ENCODE data around the gene ZNF124.
"Not testable (repeated sequence)": the region's sequence is repeated elsewhere in the genome, so short reads cannot be mapped to it uniquely, and the experiment has no call there.

ZNF124 gene

DNA sequence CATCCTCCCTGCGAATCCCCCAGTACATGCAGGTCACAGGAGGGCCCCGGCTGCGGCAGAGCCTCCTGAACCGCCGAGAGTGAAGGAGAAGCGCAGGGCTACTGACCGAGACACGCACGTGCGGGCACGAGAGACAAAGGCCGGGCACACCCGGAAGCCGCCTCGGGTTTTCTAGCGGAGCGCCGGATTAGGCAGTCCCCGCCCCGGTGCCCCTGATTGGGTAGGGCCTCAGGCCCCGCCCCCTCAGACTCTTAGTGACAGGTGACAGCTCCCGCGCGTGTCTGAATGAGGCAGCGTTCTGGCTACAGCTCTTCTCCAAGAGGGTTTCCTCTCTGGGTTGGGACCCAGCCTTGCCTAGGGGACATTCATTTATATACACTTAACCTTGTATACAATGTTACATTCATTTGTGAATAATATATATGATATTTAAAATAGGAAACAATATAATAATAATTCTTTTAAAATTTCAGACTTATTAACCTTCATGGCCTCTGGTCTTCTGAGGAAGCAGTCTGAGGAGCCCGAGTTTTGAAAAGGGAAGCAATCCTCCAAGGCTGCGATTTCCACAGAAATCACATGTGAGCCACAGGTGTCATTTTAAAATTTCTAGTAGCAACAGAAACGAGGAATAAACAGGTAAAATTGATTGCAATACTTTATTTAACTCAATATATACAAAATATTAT, at the start of gene ZNF124:
TSS of gene ZNF124 (minus strand) at position 146 of the 689 bp plus-strand sequence. CDS start at position 3, 143 bp downstream.
- not testable (repeated sequence) for DNase-seq

DNA sequence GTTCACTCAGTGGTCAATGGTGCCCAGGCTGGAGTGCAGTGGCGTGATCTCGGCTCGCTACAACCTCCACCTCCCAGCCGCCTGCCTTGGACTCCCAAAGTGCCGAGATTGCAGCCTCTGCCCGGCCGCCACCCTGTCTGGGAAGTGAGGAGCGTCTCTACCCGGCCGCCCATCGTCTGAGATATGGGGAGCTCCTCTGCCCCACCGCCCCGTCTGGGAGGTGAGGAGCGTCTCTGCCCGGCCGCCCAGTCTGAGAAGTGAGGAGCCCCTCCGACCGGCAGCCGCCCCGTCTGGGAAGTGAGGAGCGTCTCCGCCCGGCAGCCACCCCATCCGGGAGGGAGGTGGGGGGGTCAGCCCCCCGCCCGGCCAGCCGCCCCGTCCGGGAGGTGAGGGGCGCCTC, 48.5 kb upstream of the ZNF124 start:
- DNase-seq = not testable (repeated sequence)

DNA sequence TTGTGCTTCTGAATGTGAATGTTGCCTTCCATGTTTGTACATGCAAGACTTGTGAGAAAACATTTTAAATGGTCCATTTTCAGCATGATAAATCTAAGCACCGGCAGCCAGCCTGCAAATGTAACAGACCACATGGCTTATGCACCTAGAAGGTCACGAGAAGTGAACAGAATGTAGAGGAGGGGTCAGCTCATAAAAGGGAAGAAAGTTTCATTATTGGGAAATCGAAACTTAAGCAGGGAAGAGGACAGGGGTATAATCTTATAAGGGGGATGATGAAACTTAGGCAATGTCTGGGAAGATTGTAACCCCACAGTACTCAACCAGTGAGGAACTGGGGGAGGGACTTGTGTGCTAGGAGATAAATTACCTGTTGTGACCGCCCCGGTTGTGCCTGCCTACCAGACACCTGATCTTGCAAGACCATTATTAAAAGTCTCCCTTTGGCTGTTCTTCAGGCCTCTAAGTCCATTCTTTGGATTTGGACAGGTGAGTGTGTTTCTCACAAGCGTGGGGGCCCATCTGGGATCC, 46.4 kb upstream of the ZNF124 start:
- DNase-seq = no peak

DNA sequence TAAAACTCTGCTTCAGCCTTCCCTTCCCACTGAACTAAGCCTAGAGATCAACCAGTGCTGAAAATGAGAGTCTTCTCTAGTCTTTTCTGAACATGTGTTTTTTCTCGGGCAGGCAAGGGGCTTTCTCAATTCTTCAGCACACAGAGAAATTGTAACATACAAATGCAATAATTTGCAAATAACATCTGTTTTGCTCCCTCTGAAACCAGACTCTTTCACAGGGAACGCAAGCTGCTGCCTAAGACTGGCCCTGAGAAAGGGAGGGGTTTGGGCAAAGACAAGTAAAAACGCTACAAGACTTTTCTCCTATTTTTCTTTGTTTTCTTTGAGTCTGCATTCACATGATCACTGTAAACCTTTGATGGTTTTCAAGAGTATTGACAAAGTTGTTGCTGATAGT, 44.4 kb upstream of the ZNF124 start:
- no peak for DNase-seq

DNA sequence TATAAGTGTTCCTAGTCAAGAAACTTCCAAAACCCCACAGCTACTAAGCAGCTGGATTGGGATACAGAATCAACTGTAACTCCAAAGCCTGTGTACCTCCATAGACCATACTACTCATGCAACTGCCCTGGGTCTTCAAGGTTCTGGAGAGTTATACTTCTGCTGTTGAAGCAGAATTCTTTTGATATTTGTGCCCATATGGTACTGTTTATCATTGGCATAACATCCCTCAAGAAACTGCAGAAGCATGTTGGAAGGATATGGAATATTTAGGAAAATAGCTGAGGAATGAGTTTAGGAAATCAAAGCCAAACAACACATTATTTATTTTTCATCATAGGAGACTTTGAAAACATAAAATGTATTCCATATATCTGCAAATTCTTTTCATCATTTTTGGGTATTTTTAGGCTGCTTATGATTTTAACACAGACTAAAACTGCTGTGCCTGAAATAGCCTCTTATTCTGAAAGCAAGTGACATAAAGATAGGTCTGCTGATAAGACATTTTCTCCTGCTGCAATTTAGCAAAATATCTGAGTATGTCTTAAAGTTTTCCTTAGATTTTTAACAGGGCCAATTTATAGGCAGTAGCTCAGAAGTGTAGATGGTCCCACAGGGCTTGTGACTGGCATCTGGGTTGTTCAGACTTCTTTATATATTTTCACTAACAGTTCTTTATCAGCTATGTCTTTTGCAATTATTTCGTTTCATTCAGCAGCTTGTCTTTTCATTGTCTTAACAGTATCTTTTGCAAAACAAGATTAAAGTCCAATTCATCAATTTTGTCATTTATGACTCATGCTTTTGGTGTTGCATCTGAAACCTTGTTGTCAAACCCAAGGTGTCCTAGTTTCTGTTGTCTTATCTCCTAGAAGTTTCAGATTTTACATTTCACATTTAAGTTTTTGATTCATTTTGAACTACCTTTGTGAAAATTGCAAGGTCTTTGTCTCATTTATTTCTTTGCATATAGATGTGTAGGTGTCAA, 41.1 kb upstream of the ZNF124 start:
- no peak for DNase-seq

DNA sequence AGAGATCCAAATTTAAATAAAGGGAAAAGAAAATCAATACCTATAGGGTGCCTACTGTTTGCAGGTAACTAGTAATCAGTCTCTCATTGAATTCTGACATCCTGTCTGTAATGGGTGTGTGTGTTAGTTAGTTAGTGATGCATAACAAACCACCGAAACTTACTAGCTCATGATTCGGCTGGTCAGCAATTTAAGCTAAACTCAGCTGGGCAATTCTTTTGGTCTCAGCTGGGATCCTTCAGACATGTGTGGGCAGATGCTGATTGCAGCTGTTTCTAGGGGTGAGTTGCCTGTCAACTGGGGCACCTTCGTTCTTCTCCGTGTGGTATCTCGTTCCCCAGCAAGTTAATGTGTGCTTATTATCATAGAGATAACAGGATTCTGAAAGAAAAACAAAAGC, 40.2 kb upstream of the ZNF124 start:
- DNase-seq = no peak

DNA sequence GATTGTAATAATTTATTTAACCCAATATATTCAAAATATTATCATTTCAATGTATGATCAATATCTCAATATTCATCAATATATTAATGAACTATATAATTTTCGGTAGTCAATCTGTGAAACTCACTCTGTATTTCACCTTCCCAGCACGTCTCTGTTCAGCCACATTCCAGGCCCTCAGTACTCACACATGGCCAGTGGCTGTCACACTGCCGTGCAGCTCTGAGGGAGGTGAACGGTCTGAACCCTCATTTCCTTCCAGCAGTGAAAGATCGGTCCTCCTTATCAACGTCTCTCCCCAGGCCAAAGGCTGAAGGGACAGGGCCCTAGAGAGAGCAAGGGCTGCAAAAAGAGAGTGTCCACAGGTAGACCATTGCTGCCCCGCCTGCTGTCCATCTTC, 39.5 kb upstream of the ZNF124 start:
- DNase-seq = no peak

DNA sequence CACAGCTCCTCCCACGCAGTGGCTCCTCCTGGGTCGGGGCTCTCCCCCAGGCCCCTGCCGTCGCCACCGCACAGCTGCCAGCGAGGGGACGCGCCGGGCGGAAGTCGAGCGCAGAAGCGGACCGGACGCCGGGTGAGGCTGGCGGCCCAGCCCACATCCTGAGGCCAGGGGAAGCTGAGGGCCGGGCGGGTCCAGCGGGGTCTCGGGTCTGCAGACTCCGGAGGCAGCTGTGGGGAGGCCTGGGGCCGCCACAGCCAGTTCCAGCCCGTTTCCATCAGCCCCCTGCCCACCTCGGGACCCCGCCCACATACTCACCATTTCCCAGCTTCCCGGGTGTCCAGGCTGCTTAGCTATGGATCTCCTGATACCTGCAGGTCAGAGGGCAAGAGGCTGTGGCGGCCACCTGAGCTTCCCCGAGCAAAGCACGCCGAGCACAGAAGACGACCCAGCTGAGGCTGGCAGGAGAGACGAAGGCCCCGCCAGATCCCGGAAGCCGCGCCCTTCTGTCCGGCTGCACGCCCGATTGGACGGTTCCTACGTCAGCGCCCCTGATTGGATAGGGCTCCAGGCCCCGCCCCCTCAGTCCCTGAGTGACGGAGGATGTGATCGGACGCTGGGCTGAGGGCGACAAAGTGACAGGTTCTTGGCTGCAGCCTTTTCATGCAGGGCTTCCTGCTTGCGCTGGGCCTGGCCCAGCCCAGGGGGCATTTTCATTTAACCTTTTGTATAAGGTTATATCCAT, 38.7 kb upstream of the ZNF124 start:
- peak; percentile 87 for DNase-seq

DNA sequence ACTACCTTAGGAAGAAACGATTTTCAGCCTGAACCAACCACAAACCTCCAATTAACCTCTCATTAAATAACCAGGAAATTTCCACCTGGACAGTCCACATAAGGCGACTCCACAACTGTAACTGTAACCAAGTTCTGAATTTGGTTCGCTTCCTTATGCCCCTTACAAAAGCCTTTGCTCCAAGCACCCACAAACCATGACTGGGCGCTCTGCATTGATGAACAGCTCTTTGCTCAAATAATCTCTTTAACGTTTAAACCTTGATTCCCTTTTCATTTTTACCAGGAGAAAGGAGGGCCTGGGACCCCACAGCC, 38.2 kb upstream of the ZNF124 start:
- peak; percentile 23 for DNase-seq

DNA sequence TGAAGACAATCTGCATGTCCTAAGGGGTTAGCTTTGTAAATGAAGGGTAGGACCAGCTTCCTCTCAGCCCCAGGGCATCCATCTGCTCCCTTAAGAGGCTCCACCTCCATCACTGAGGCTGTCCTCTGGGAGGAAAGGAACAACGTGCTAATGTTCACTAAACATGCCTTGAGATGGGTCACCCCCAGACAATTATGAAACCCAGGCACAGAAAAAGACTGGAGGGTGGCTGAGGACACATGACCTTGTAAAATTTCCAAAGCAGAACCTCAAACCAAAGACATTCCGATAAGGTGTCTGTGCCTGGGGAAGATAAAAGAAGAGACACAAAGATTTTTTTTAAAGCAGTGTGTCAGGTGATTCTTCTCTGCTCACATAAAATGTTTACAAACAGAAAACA, 37.6 kb upstream of the ZNF124 start:
- DNase-seq = no peak

DNA sequence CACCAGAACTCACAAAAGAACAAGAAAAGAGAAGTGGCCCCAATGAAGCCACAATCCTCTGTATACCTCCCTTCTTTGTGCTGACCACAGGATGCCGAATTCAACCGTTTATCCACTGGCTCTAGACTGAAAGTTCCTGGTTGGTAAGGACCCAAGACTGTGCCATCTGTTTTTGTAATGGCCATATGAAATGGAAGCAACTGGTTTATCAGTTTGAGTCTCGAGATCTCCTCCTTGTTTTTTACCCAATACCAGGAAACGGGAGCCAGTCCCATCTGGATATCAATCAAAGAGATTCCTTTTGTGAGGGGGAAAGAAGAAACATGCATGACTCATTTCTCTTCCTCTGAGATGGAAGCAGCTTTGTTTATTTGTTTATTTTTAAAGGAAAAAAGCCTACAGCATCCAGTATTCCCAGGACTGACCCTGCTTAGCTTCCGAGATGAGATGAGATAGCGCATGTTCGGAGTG, 32.4 kb upstream of the ZNF124 start:
- DNase-seq = no peak

DNA sequence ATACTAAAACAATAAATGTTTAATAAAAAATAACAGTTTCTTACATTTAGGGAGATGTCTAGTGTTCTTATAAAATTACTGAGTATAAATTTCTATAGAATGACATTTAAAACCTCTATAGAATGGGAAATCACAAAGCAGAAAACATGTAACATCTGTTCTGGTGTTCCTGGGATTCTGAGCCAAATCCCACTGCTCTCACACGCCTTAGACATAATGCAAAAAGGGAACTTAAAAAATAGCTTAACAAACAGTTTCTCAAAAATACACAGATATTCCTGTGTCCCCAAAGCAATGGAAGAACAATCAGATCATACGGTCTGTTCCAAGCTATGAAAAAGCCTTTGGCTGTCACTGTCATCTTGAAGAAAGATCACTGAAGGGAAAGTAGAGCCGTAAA, 27.0 kb upstream of the ZNF124 start:
- no peak for DNase-seq

DNA sequence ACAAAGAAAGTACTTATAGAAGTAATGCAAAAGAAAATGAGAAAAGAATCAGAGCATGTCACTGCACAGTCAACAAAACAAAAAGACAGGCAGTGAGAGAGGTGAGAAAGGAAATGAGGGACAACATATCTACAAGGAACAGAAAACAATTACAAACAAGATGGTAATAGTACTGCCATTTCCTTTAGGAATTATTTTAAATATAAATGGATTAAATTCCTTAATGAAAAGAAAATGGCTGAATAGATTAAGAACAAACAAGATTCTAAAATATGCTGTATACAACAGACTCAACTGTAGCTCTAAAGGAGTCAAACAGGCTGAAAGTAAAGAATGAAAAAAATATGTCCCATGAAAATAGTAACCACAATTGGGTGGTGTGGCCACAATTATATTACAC, 22.1 kb upstream of the ZNF124 start:
- DNase-seq = no peak

DNA sequence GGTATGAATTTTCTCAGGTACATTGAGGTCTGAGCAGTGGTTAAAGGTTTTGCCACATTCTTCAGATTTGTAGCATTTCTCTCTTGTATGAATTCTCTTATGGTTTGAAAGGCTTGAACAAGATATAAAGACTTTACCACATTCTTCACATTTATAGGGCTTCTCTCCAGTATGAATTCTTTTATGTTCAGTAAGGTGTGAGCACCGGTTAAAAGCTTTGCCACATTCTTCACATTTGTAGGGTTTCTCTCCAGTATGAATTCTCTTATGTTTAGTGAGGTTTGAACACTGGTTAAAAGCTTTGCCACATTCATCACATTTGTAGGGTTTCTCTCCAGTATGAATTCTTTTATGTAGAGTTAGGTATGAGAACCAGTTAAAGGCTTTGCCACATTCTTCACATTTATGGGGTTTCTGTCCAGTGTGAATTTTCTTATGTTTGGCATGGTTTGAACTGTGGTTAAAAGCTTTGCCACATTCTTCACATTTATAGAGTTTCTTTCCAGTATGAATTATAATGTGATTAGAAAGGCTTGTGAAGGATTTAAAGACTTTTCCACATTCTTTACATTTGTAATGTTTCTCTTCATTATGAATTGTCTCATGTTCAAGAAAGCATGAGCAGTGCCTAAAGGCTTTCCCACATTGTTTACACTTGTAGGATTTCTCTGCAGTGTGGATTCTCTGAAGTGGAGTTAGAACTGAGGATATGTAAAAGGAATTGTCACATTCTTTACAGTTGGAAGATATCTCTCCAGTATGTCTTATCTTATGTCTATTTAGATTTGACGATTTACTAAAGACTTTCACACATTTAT, 18.4 kb upstream of the ZNF124 start:
- no peak for DNase-seq

DNA sequence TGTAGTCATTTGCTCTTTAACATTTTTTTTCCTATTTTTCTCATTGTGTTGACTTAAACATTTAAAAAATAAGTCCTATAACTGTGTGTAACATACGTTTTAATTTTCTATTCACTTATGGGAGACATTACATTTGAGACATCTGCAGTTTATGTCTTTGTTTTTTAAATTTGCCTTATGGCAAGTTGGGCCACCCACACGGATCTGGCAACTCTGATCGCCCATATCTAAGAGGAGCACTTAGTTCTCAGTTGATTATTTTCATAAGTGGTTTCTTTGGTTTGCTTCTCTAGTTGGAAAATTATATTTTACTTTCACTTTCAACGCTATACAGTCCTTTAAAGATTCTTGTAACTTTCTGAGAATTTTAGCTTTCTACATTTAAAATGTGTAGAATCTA, 13.8 kb upstream of the ZNF124 start:
- no peak for DNase-seq

DNA sequence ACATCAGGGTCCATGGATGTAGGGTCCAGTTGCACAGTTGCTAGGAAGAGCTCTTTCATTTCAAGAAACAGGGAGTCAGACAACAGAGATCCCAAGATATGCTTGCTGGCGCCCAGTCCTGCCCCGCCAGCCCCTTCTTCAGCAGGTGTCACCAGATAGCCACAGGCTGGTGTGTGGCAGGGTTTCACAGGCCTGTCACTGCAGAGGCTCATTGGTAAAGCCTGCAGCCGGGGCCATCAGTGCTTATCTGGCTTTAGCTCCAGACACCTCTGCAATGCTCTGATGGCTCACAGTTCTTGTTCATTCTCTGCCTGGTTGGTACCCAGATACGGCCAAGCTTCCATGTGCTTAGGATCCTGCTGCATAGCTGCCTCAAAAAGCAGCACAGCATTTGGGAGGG, 12.4 kb upstream of the ZNF124 start:
- DNase-seq = no peak

DNA sequence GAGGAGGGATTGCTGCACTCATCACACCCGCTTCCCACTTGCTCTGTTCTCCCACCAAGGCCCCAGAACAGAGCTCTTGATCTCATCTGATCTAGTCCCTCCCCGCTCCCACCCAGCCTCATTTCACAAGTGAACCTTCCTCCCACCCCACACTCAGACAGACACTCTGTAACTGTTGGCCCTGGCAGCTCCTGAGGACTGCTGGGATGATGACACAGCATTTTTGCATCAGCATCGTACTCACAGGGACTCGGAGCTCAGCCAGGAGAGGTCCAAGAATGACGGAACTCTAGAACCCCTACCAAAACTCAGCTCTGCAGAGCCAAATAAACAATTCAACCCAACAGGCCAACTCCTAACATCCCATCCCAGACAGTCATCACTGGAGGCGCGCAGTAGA, 11.2 kb upstream of the ZNF124 start:
- no peak for DNase-seq

DNA sequence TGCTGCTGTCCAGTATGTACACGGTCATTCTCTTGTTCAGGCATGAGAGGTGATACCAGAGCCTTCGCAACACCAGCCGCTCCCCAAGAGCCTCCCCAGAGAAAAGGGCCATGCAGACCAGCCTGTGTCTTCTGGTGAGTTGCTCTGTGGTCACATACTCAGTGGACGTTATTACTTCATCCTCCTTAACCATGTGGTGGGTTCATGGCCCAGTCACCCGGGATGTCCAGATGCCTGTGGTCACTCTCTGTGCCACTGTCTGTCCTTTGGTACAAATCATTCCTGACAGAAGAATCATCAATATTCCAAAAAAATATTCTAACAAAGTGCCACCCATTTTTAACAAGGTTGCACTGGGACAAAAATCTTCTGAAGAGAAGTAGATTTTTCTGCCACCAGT, 8.8 kb upstream of the ZNF124 start:
- DNase-seq = no peak

DNA sequence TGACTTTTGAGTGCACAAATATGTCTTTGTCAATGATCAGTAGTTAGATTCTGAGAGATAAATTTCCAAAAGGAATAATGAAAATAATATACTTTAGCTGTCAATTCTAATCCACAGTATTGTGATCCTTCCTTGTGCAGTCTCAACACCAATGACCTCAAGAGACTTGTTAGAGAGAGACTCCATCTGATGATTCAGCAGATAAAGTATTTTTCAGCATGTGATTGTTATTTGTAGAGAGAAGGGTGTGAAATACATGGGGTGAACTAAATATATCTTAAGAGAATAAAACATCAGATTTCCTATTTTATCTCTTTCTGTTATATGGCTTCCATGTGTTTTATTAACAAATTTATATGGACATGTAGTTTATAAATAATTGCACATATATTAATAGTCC, 5.9 kb upstream of the ZNF124 start:
- no peak for DNase-seq

DNA sequence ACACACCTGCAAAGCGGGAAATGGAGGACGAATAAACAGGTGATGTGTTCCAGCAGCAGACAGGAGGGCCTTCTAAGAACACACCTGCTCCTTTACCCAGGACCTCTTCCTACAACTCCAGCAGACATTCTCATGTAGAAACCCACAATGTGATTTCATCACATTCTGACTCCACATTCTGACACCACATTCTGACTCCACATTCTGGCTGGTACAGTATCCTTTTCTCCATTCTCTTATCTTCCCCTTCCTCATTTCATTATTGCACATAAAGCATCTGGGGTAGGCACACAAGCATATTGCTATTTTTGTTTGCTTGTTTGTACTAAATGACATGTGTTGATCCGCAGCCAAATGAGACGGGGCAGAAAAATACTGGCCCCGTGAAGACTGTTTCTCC, 3.6 kb upstream of the ZNF124 start:
- no peak for DNase-seq

DNA sequence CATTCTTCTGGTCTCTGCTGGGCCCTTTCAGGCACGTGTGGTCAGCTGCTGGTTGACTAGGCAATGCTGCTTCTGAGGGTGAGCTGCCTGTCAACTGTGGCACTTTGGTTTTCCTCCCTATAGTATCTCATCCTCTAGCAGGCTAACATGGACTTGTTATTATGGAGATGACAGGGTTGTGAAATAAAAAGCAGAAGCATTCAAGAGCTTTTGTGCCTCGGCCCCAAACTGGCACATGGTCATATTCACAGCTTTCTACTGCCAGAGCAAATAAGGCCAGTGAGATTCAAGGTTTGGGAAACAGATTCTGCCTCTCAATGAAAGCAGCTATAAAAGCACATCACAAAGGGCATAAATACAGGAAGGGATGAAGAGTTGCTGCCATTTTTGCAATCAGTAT, 1.6 kb upstream of the ZNF124 start:
- DNase-seq = no peak

DNA sequence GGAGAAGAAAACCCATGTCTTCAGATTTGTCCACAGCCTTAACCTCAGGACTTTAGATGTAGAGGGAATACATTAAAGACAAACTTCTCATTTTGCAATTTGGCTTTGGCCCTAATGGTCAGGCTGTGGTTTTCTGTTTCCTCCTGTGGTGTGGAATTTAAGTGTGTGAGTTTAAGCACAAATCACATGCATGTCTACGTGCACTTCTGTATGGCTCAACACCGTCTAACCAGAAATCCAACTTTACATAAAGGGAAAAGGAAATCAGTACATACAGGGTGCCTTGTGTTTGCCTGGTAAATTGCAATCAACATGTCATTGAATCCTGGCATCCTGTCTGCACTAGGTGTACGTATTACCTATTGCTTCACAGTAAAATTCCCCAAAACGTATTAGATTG, 1.2 kb upstream of the ZNF124 start:
- peak; percentile 44 for DNase-seq

Measured in KG1 (cell line).